ENCODE measurements around the gene TSTD1.
"Not testable (repeated sequence)": the region's sequence is repeated elsewhere in the genome, so short reads cannot be mapped to it uniquely, and the experiment has no call there.

Gene TSTD1

GRCh38 chr1:161017756-161018630 is 20.8 kb downstream of the TSTD1 start:
- Histone ChIP-seq H3K27ac (no peak overlapping the region), H2AFZ (no peak overlapping the region), H3K9ac (no peak overlapping the region), H3K36me3 (ENCODE audit: control insufficient read depth, insufficient read depth, low read length) (no peaks in the 10 kb centered on the region), H3K9me3 (ENCODE audit: control insufficient read depth, low read length) (no peaks in the 10 kb centered on the region), H3K79me2 (peaks cover 13% of the 10 kb centered on the region), H3K4me1 (peaks cover 11% of the 10 kb centered on the region), H3K4me2 (ENCODE audit: low read length) (no peak overlapping the region), H3K27me3 (ENCODE audit: control insufficient read depth, insufficient read depth, low read length) (no peaks in the 10 kb centered on the region), H3K4me3 (ENCODE audit: low read depth, low read length) (no peak overlapping the region)
- TF ChIP-seq CTCF (IDR thresholded peaks at IDR 0.05) = no peak

- not testable (repeated sequence) for H3K4me2 ChIP-seq (ENCODE audit: low read length); H3K27ac ChIP-seq; H3K9me3 ChIP-seq (ENCODE audit: control insufficient read depth, low read length); H2AFZ ChIP-seq; H3K27me3 ChIP-seq (ENCODE audit: control insufficient read depth, insufficient read depth, low read length); H3K9ac ChIP-seq; H3K36me3 ChIP-seq (ENCODE audit: control insufficient read depth, insufficient read depth, low read length); H3K4me3 ChIP-seq (ENCODE audit: low read depth, low read length)
- Histone ChIP-seq H3K79me2 (peaks cover 13% of the 10 kb centered on the region), H3K4me1 (peaks cover 11% of the 10 kb centered on the region)
Observed at GRCh38 chr1:161017181-161017580, 21.6 kb downstream of the TSTD1 start.

- H3K27ac ChIP-seq; H3K4me3 ChIP-seq (ENCODE audit: low read depth, low read length): not testable (repeated sequence)
- peaks cover 11% of the 10 kb centered on the region for H3K4me1 ChIP-seq
Observed at GRCh38 chr1:161016683-161017082, 22.1 kb downstream of the TSTD1 start.

GRCh38 chr1:161013488-161014230 is 25.1 kb downstream of the TSTD1 start:
- Histone ChIP-seq H3K9ac (no peak overlapping the region), H3K27ac (peak overlapping the region; percentile 92), H3K4me3 (ENCODE audit: low read depth, low read length) (peak overlapping the region; percentile 42), H3K4me1 (peaks cover 11% of the 10 kb centered on the region), H3K79me2 (peaks cover 5% of the 10 kb centered on the region), H3K4me2 (ENCODE audit: low read length) (peak overlapping the region; percentile 43), H3K36me3 (ENCODE audit: control insufficient read depth, insufficient read depth, low read length) (no peaks in the 10 kb centered on the region), H3K27me3 (ENCODE audit: control insufficient read depth, insufficient read depth, low read length) (no peaks in the 10 kb centered on the region), H3K9me3 (ENCODE audit: control insufficient read depth, low read length) (no peaks in the 10 kb centered on the region), H2AFZ (peak overlapping the region; percentile 68)
- no peak for TF ChIP-seq CTCF (IDR thresholded peaks at IDR 0.05)

More at GRCh38 chr1:161016683-161017082, 22.1 kb downstream of the TSTD1 start:
- H3K79me2 ChIP-seq = peaks cover 15% of the 10 kb centered on the region
- H3K4me2 ChIP-seq (ENCODE audit: low read length); H2AFZ ChIP-seq; H3K9ac ChIP-seq; H3K9me3 ChIP-seq (ENCODE audit: control insufficient read depth, low read length); H3K27me3 ChIP-seq (ENCODE audit: control insufficient read depth, insufficient read depth, low read length); H3K36me3 ChIP-seq (ENCODE audit: control insufficient read depth, insufficient read depth, low read length): not testable (repeated sequence)

- peak overlapping the region; percentile 92 for H3K27ac ChIP-seq
- H3K36me3 ChIP-seq (ENCODE audit: control insufficient read depth, insufficient read depth, low read length) = no peaks in the 10 kb centered on the region
- peak overlapping the region; percentile 42 for H3K4me3 ChIP-seq (ENCODE audit: low read depth, low read length)
- no peaks in the 10 kb centered on the region for H3K27me3 ChIP-seq (ENCODE audit: control insufficient read depth, insufficient read depth, low read length)
- H3K79me2 ChIP-seq = peaks cover 5% of the 10 kb centered on the region
- peaks cover 11% of the 10 kb centered on the region for H3K4me1 ChIP-seq
- H3K9me3 ChIP-seq (ENCODE audit: control insufficient read depth, low read length) = no peaks in the 10 kb centered on the region
- H2AFZ ChIP-seq = peak overlapping the region; percentile 68
- no peak for TF ChIP-seq CTCF (IDR thresholded peaks at IDR 0.05)
- peak overlapping the region; percentile 43 for H3K4me2 ChIP-seq (ENCODE audit: low read length)
- H3K9ac ChIP-seq = no peak overlapping the region
Observed at GRCh38 chr1:161013131-161013487, 25.7 kb downstream of the TSTD1 start.

Measured in parathyroid adenoma (tissue), 2 donors.